Stimulated activated CD8-positive, alpha-beta memory T cell treated with anti-CD3 and anti-CD28 coated beads, Interleukin-7, amount 100 ng/mL, for 24 hours (primary cell): Measurements from ENCODE around the gene NDUFB4.
A peak's percentile ranks its signal among the peaks of the same experiment; 100 is the strongest.

Source experiments
- DNase-seq: peaks from one replicate; pipeline ENCODE4 v3.0.0-alpha.2; 2020; ENCODE audit warnings: low read depth

The NDUFB4 gene

GRCh38 chr3:120596116-120596852 is at the start of gene NDUFB4:
Gene NDUFB4 (plus strand): TSS chr3:120596336. CDS start chr3:120596360, 24 bp downstream.
- peak; percentile 92 for DNase-seq

- DNase-seq = no peak
Measured at GRCh38 chr3:120550546-120550945, 45.6 kb upstream of the NDUFB4 start.

- no peak for DNase-seq
Measured at GRCh38 chr3:120552184-120553172, 43.7 kb upstream of the NDUFB4 start.

- DNase-seq = no peak
Measured at GRCh38 chr3:120554812-120555606, 41.1 kb upstream of the NDUFB4 start.

- DNase-seq = no peak
Measured at GRCh38 chr3:120555657-120556509, 40.3 kb upstream of the NDUFB4 start.

- DNase-seq = no peak
Measured at GRCh38 chr3:120557115-120557514, 39.0 kb upstream of the NDUFB4 start.

- peak; percentile 69 for DNase-seq
Measured at GRCh38 chr3:120558771-120559241, 37.3 kb upstream of the NDUFB4 start.

- DNase-seq = no peak
Measured at GRCh38 chr3:120559242-120560061, 36.7 kb upstream of the NDUFB4 start.

- no peak for DNase-seq
Measured at GRCh38 chr3:120560304-120561250, 35.6 kb upstream of the NDUFB4 start.

- DNase-seq = peak; percentile 38
Measured at GRCh38 chr3:120561251-120562045, 34.7 kb upstream of the NDUFB4 start.

GRCh38 chr3:120563356-120564022 is 32.6 kb upstream of the NDUFB4 start:
- DNase-seq = no peak

- no peak for DNase-seq
Measured at GRCh38 chr3:120566243-120566975, 29.7 kb upstream of the NDUFB4 start.

- no peak for DNase-seq
Measured at GRCh38 chr3:120567370-120568201, 28.6 kb upstream of the NDUFB4 start.

GRCh38 chr3:120568202-120568531 is 28.0 kb upstream of the NDUFB4 start:
- DNase-seq = no peak

- no peak for DNase-seq
Measured at GRCh38 chr3:120568598-120568997, 27.5 kb upstream of the NDUFB4 start.
